Mucosa of descending colon (tissue), 3 donors: ENCODE measurements around the gene CCDC13. TPM values are rescaled to one million over a fixed set of nuclear protein-coding genes. Genes with fewer than 3 reads are reported as not detected.

ENCODE experiments used
- ATAC-seq: fragments of 200-7000 bp; cut with Tn5 transposase; one replicate; pipeline ENCODE4 v1.9.1; 2020; ENCODE audit warnings: mild to moderate bottlenecking, moderate library complexity
- DNase-seq, 3 donors: peaks; one replicate each; pipeline ENCODE4 v3.0.0-alpha.2; 2020
- H3K36me3 ChIP-seq: fragments of 200-600 bp; one replicate; pipeline ENCODE4 v1.8.0; 2021; ENCODE audit warnings: low read depth, mild to moderate bottlenecking
- H3K4me1 ChIP-seq: fragments of 200-600 bp; one replicate; pipeline ENCODE4 v1.8.0; 2021; ENCODE audit warnings: low read depth, mild to moderate bottlenecking
- H3K4me3 ChIP-seq: fragments of 200-600 bp; one replicate; pipeline ENCODE4 v1.8.0; 2021; ENCODE audit warnings: mild to moderate bottlenecking
- H3K9me3 ChIP-seq: fragments of 200-600 bp; one replicate; pipeline ENCODE4 v1.8.0; 2021; ENCODE audit warnings: mild to moderate bottlenecking
- CTCF ChIP-seq: fragments of 200-600 bp; IDR thresholded peaks from one replicate; pipeline ENCODE4 v1.8.0; 2022; ENCODE audit warnings: antibody characterized with exemption, mild to moderate bottlenecking
- intact Hi-C, 2 donors: fragments of 100-400 bp; cut with DNase I in 1 of 2; cut with micrococcal nuclease in 1 of 2; formaldehyde crosslinking; loops; one replicate each; pipeline versions ENCODE4 v1.11.0 to v1.11.1; 2022; cut with DNase I, micrococcal nuclease
- total RNA-seq, 3 donors: library from RNA; stranded (reverse); fragmentation: NEBNext Ultra II Directional in 2 of 3; extraction: Animal tissue kit (Norgen Biotek cat#: 25700) in 2 of 3; gene quantifications; one replicate each; pipeline versions ENCODE4 v1.2.1 to v1.2.4, GENCODE V29; 2021 to 2023
- donor health status: DM: no; HTN: no; CAD: no; lungs with moderate emphysema.
- donor health status: DM: no; HTN: no; CAD: no.
- donor health status: DM: no; HTN: yes; CAD: no.

Gene CCDC13
- total RNA-seq, 3 donors from 2014 or later, result 2.2 to 3.3 (median 3.0) TPM

GRCh38 chr3:42764561-42765295 lies 8.3 kb downstream of the CCDC13 start:
- intact Hi-C loops, result no loop called here
- DNase-seq (no peak), ATAC-seq (no peak)
- Histone ChIP-seq H3K4me1 (peaks cover 4% of the 10 kb centered on the region), H3K9me3 (no peaks in the 10 kb centered on the region), H3K4me3 (no peak overlapping the region), H3K36me3 (no peaks in the 10 kb centered on the region)
- no peak for TF ChIP-seq CTCF

GRCh38 chr3:42764115-42764514 lies 8.9 kb downstream of the CCDC13 start:
- peak; percentile 48 for ATAC-seq
- intact Hi-C loops, result no loop called here
- no peak for TF ChIP-seq CTCF
- H3K4me1 ChIP-seq, result peaks cover 4% of the 10 kb centered on the region
- no peaks in the 10 kb centered on the region for H3K36me3 ChIP-seq
- DNase-seq, result no peak
- H3K9me3 ChIP-seq, result no peaks in the 10 kb centered on the region
- H3K4me3 ChIP-seq, result no peak overlapping the region

- peaks cover 4% of the 10 kb centered on the region for H3K4me1 ChIP-seq
- ATAC-seq (no peak), DNase-seq (no peak)
- intact Hi-C loops, result no loop called here
- H3K9me3 ChIP-seq, result no peaks in the 10 kb centered on the region
- no peaks in the 10 kb centered on the region for H3K36me3 ChIP-seq
- H3K4me3 ChIP-seq, result no peak overlapping the region
- TF ChIP-seq CTCF, result no peak
Observed at GRCh38 chr3:42763021-42763420, 10.0 kb downstream of the CCDC13 start.

GRCh38 chr3:42762046-42762724 lies 10.9 kb downstream of the CCDC13 start:
- peaks cover 4% of the 10 kb centered on the region for H3K4me1 ChIP-seq
- no peaks in the 10 kb centered on the region for H3K9me3 ChIP-seq
- intact Hi-C loops, result no loop called here
- no peak overlapping the region for H3K4me3 ChIP-seq
- no peak for TF ChIP-seq CTCF
- no peak for DNase-seq
- no peaks in the 10 kb centered on the region for H3K36me3 ChIP-seq
- peak; percentile 59 for ATAC-seq

- no peak for DNase-seq
Observed at GRCh38 chr3:42758126-42758525, 14.9 kb downstream of the CCDC13 start.

More at GRCh38 chr3:42758126-42758525, 14.9 kb downstream of the CCDC13 start:
- no peaks in the 10 kb centered on the region for H3K4me1 ChIP-seq
- intact Hi-C loops, result no loop called here
- H3K9me3 ChIP-seq, result no peaks in the 10 kb centered on the region
- no peaks in the 10 kb centered on the region for H3K36me3 ChIP-seq
- ATAC-seq, result no peak
- H3K4me3 ChIP-seq, result no peak overlapping the region
- TF ChIP-seq CTCF, result no peak
